ENCODE measurements around the gene SPEM3. TPM values are rescaled to one million over a fixed set of nuclear protein-coding genes. Genes with fewer than 3 reads are reported as not detected.
"Not testable (repeated sequence)": the region's sequence is repeated elsewhere in the genome, so short reads cannot be mapped to it uniquely, and the experiment has no call there.

SPEM3 gene
- total RNA-seq, 1 donor from 2014 or later = not detected

- no peak for DNase-seq (ENCODE audit: low spot score)
- intact Hi-C loops (cut with DNase I) = no loop called here
Measured at GRCh38 chr17:7465597-7466275, 37.1 kb downstream of the SPEM3 start.

GRCh38 chr17:7466318-7466638, 37.6 kb downstream of the SPEM3 start:
- DNase-seq (ENCODE audit: low spot score) = no peak
- intact Hi-C loops (cut with DNase I) = no loop called here

GRCh38 chr17:7466639-7467341, 38.1 kb downstream of the SPEM3 start:
- DNase-seq (ENCODE audit: low spot score) = peak; percentile 84
- intact Hi-C loops (cut with DNase I) = no loop called here

GRCh38 chr17:7467498-7467897, 38.8 kb downstream of the SPEM3 start:
- no peak for DNase-seq (ENCODE audit: low spot score)
- intact Hi-C loops (cut with DNase I) = no loop called here

GRCh38 chr17:7468290-7468689, 39.6 kb downstream of the SPEM3 start:
- DNase-seq (ENCODE audit: low spot score) = no peak
- intact Hi-C loops (cut with DNase I) = no loop called here

GRCh38 chr17:7468804-7469389, 40.2 kb downstream of the SPEM3 start:
- intact Hi-C loops (cut with DNase I) = no loop called here
- no peak for DNase-seq (ENCODE audit: low spot score)

- intact Hi-C loops (cut with DNase I) = not testable (repeated sequence)
Measured at GRCh38 chr17:7469843-7470242, 41.2 kb downstream of the SPEM3 start.

GRCh38 chr17:7470457-7470973, 41.9 kb downstream of the SPEM3 start:
- DNase-seq (ENCODE audit: low spot score); intact Hi-C loops (cut with DNase I): not testable (repeated sequence)

More at GRCh38 chr17:7469843-7470242, 41.2 kb downstream of the SPEM3 start:
- not testable (repeated sequence) for DNase-seq (ENCODE audit: low spot score)

GRCh38 chr17:7471729-7472128, 43.1 kb downstream of the SPEM3 start:
- intact Hi-C loops (cut with DNase I) = no loop called here
- no peak for DNase-seq (ENCODE audit: low spot score)

GRCh38 chr17:7474767-7475166, 46.1 kb downstream of the SPEM3 start:
- intact Hi-C loops (cut with DNase I); DNase-seq (ENCODE audit: low spot score): not testable (repeated sequence)

- intact Hi-C loops (cut with DNase I) = loop anchor here (2.0 kb wide), 1 partner anchor 37 kb away; the partner anchor contains the start of gene FGF11
Measured at GRCh38 chr17:7475764-7476422, 47.2 kb downstream of the SPEM3 start.

GRCh38 chr17:7476494-7476893, 47.8 kb downstream of the SPEM3 start:
- no peak for DNase-seq (ENCODE audit: low spot score)
- intact Hi-C loops (cut with DNase I) = loop anchor here (2.0 kb wide), 1 partner anchor 38 kb away; the partner anchor contains the start of gene FGF11

More at GRCh38 chr17:7475764-7476422, 47.2 kb downstream of the SPEM3 start:
- DNase-seq (ENCODE audit: low spot score) = peak; percentile 84

GRCh38 chr17:7476951-7477350, 48.3 kb downstream of the SPEM3 start:
- intact Hi-C loops (cut with DNase I) = loop anchor here (2.0 kb wide), 1 partner anchor 38 kb away; the partner anchor contains the start of gene FGF11
- no peak for DNase-seq (ENCODE audit: low spot score)

GRCh38 chr17:7477392-7478275, 49.0 kb downstream of the SPEM3 start:
- intact Hi-C loops (cut with DNase I) = loop anchor here (2.0 kb wide), 1 partner anchor 39 kb away; the partner anchor contains the start of gene FGF11
- DNase-seq (ENCODE audit: low spot score) = no peak

GRCh38 chr17:7478276-7479212, 49.9 kb downstream of the SPEM3 start:
- intact Hi-C loops (cut with DNase I) = no loop called here
- DNase-seq (ENCODE audit: low spot score) = no peak

GRCh38 chr17:7479213-7480088, 50.8 kb downstream of the SPEM3 start, which contains the start of gene ZBTB4:
Gene ZBTB4 (minus strand): TSS chr17:7479631. CDS start chr17:7466801, 12,830 bp downstream.
- DNase-seq (ENCODE audit: low spot score) = peak; percentile 84
- intact Hi-C loops (cut with DNase I) = no loop called here

GRCh38 chr17:7480089-7480384, 51.4 kb downstream of the SPEM3 start:
- intact Hi-C loops (cut with DNase I) = no loop called here
- no peak for DNase-seq (ENCODE audit: low spot score)
